22Rv1 (cell line): ENCODE measurements around the gene ASB4.

ENCODE experiments used
- H3K27ac ChIP-seq: fragments of 450-650 bp; 2 replicates; pipeline ENCODE4 v1.5.1; 2017
- ZFX ChIP-seq: fragments of 450-650 bp; IDR thresholded peaks from 2 replicates; pipeline ENCODE4 v1.6.1; 2017; ENCODE audit warnings: antibody characterized with exemption, borderline replicate concordance
- TF ChIP-seq, protein P1 (sequence below): fragments of 450-650 bp; IDR thresholded peaks from 2 replicates; pipeline ENCODE4 v1.5.1; 2017; ENCODE audit warnings: mild to moderate bottlenecking

The ASB4 gene

GRCh38 chr7:95536656-95537311 is 51.0 kb downstream of the ASB4 start:
- TF ChIP-seq ZFX, result no peak
- TF ChIP-seq, protein P1, sequence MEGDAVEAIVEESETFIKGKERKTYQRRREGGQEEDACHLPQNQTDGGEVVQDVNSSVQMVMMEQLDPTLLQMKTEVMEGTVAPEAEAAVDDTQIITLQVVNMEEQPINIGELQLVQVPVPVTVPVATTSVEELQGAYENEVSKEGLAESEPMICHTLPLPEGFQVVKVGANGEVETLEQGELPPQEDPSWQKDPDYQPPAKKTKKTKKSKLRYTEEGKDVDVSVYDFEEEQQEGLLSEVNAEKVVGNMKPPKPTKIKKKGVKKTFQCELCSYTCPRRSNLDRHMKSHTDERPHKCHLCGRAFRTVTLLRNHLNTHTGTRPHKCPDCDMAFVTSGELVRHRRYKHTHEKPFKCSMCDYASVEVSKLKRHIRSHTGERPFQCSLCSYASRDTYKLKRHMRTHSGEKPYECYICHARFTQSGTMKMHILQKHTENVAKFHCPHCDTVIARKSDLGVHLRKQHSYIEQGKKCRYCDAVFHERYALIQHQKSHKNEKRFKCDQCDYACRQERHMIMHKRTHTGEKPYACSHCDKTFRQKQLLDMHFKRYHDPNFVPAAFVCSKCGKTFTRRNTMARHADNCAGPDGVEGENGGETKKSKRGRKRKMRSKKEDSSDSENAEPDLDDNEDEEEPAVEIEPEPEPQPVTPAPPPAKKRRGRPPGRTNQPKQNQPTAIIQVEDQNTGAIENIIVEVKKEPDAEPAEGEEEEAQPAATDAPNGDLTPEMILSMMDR, result no peak
- H3K27ac ChIP-seq, result no peak overlapping the region

GRCh38 chr7:95537468-95537867 is 51.7 kb downstream of the ASB4 start:
- TF ChIP-seq, protein P1, result no peak
- TF ChIP-seq ZFX, result no peak
- no peak overlapping the region for H3K27ac ChIP-seq

DNA sequence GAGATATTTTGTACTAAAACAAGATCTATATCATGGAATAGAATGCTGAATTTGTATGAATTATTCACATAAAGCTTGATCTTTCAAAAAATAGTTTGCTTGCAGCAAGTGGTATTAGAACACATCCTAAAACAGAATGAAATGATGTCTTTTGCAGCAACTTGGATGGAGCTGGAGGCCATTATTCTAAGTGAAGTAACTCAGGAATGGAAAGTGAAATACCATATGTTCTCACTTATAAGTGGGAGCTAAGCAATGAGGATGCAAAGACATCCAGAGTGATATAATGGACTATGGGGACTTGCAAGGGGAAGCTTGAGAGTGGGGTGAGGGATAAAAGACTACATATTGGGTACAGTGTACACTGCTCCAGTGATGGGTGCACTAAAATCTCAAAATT is 53.7 kb downstream of the ASB4 start:
- TF ChIP-seq, protein P1, result no peak
- no peak for TF ChIP-seq ZFX
- no peak overlapping the region for H3K27ac ChIP-seq

DNA sequence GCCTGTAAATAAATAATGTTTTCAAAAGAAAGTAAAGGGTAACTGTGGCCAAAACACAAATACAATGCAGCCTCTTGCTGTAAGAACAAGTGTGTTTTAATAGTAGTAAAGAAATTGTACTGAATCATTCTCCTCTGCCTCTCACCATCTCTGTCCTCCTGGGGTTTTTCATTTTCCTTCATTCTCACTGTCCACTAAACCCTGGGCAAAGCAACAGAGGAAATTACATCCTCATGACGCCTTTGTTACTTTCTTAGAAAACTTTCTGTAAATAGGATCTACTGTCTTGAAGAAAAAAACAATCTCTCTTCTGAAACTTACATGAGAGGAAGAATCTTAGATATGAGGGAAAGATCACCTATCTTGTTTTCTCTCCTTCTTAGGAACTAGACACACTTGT is 54.6 kb downstream of the ASB4 start:
- H3K27ac ChIP-seq, result no peak overlapping the region
- TF ChIP-seq, protein P1, result no peak
- TF ChIP-seq ZFX, result no peak

- no peak overlapping the region for H3K27ac ChIP-seq
- TF ChIP-seq, protein P1, result no peak
- no peak for TF ChIP-seq ZFX
Measured at GRCh38 chr7:95543312-95543711, 57.6 kb downstream of the ASB4 start.

DNA sequence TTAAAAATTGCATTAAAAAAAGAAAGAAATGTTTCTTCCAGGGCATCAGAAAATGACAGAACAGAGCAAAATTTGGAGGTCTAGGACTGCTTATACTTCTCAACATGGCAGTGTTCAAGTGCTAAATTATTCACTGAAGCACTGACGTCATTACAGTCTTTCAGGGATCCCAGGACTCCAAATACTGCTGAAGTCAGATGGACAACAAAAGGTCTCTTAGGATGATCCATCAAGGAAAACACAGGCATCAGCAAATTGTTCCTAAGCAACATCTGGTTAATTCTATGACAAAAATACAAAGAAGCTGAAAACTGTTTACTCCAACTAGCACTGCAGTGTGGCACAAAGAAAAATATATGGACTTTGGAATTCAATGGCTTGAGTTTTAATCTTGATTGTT is 58.4 kb downstream of the ASB4 start:
- TF ChIP-seq, protein P1, result no peak
- no peak for TF ChIP-seq ZFX

GRCh38 chr7:95545007-95545615 is 59.4 kb downstream of the ASB4 start:
- H3K27ac ChIP-seq, result peak overlapping the region; percentile 34
- TF ChIP-seq, protein P1, result peak; percentile 92
- TF ChIP-seq ZFX, result no peak

More for the DNA sequence above, 58.4 kb downstream of the ASB4 start:
- no peak overlapping the region for H3K27ac ChIP-seq
